ENCODE measurements around the gene C6.

DNA sequence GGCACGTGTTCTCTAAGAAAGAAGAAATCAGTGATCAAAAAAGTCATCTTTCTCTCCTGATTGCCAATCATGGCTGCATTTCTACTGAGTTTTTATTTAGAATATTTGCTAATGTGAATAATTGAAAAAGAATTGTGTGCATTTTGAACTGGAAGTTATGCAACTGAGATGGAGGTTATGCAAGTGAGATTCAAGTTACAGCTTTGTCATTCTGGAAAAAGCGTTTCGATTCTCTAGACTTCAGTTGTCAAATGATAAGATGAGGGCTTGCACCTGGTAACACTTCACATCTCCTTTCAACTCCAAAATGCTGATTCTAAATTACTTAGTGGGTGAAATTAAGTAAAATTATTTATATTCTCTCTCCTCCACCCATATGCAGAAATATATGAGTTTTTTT lies 36.4 kb downstream of the C6 start:
- TF ChIP-seq POLR2AphosphoS5 (IDR thresholded peaks at IDR 0.05) (no peak), POLR2A (IDR thresholded peaks at IDR 0.05) (no peak)
- TF ChIP-seq, protein P1, sequence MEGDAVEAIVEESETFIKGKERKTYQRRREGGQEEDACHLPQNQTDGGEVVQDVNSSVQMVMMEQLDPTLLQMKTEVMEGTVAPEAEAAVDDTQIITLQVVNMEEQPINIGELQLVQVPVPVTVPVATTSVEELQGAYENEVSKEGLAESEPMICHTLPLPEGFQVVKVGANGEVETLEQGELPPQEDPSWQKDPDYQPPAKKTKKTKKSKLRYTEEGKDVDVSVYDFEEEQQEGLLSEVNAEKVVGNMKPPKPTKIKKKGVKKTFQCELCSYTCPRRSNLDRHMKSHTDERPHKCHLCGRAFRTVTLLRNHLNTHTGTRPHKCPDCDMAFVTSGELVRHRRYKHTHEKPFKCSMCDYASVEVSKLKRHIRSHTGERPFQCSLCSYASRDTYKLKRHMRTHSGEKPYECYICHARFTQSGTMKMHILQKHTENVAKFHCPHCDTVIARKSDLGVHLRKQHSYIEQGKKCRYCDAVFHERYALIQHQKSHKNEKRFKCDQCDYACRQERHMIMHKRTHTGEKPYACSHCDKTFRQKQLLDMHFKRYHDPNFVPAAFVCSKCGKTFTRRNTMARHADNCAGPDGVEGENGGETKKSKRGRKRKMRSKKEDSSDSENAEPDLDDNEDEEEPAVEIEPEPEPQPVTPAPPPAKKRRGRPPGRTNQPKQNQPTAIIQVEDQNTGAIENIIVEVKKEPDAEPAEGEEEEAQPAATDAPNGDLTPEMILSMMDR (IDR thresholded peaks at IDR 0.05 in 8 of 11, conservative IDR thresholded peaks at IDR 0.05 in 3 of 11) = no peak
